Fibroblast of mammary gland (primary cell): ENCODE results near the gene NAA38.
A peak's percentile ranks its signal among the peaks of the same experiment; 100 is the strongest.
"Not testable (repeated sequence)": the region's sequence is repeated elsewhere in the genome, so short reads cannot be mapped to it uniquely, and the experiment has no call there.

Experiments used
- DNase-seq: peaks from one replicate; pipeline ENCODE4 v3.0.0-alpha.2; 2010; ENCODE audit warnings: low read depth
- H3K4me3 ChIP-seq: 2 replicates; pipeline ENCODE4 v1.5.1; 2011; ENCODE audit warnings: low read depth, mild to moderate bottlenecking, low read length, moderate library complexity; ENCODE audit not compliant: control insufficient read depth
- TF ChIP-seq, protein P1 (sequence below): conservative IDR thresholded peaks from 2 replicates; pipeline ENCODE4 v1.5.1; 2011; ENCODE audit warnings: low read depth, low read length, inconsistent platforms; ENCODE audit not compliant: control insufficient read depth, insufficient read depth

Gene NAA38

DNA sequence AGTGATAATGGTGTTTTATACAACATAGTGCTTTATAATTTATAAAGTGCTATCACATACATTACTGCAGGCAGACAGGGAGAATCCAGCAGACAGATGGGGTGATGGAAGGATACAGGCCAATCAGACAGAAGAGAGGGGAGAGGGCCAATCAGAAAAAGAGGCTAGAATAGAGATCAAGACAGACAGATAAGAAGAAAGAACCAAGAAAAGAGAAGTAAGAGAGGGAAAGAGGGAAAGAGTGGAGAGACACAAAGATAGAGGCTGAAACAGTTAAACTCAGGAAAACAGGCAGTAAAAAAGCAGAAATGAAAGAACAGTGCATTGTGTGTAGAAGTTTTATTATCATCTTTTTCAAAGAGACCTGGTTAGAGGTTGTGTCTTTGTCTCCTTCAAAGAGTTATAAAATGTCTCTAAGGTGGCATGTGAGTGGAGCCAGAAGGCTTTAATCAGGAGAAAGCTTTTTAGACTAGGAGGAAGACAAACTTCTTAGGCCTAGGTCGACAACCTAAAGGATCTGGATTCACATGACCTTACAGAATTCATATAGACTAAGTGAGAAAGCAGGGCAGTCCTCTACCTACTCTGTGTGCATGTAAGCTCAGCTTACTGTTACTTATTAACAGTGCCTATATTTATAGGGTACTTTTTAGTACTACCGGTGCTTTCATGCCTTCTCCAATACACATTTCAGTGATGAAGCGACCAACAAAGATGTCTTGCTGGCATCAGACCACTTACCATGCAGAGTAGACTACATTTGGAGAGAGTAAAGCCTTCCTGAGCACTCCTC is 22.9 kb upstream of the NAA38 start:
- no peak overlapping the region for H3K4me3 ChIP-seq
- TF ChIP-seq, protein P1, sequence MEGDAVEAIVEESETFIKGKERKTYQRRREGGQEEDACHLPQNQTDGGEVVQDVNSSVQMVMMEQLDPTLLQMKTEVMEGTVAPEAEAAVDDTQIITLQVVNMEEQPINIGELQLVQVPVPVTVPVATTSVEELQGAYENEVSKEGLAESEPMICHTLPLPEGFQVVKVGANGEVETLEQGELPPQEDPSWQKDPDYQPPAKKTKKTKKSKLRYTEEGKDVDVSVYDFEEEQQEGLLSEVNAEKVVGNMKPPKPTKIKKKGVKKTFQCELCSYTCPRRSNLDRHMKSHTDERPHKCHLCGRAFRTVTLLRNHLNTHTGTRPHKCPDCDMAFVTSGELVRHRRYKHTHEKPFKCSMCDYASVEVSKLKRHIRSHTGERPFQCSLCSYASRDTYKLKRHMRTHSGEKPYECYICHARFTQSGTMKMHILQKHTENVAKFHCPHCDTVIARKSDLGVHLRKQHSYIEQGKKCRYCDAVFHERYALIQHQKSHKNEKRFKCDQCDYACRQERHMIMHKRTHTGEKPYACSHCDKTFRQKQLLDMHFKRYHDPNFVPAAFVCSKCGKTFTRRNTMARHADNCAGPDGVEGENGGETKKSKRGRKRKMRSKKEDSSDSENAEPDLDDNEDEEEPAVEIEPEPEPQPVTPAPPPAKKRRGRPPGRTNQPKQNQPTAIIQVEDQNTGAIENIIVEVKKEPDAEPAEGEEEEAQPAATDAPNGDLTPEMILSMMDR: no peak
- no peak for DNase-seq

DNA sequence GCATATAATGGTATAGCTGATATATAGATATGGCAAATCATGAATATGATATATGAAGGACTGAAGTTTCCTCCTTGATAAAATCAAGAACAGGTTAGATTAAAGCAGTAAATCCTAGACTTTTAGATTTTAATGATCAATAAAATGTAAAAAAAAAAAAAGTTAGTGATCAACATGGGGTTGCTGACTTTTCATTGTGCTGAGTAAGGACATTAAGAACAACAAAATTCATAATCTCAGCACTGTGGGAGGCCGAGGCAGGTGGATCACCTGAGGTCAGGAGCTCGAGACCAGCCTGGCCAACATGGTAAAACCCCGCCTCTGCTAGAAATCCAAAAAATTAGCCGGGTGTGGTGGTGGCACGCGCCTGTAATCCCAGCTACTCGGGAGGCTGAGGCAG is 20.9 kb upstream of the NAA38 start:
- TF ChIP-seq, protein P1: no peak
- H3K4me3 ChIP-seq: no peak overlapping the region
- DNase-seq: no peak

GRCh38 chr17:7875804-7876370 is 18.5 kb upstream of the NAA38 start:
- TF ChIP-seq, protein P1: no peak
- H3K4me3 ChIP-seq: no peak overlapping the region
- no peak for DNase-seq

DNA sequence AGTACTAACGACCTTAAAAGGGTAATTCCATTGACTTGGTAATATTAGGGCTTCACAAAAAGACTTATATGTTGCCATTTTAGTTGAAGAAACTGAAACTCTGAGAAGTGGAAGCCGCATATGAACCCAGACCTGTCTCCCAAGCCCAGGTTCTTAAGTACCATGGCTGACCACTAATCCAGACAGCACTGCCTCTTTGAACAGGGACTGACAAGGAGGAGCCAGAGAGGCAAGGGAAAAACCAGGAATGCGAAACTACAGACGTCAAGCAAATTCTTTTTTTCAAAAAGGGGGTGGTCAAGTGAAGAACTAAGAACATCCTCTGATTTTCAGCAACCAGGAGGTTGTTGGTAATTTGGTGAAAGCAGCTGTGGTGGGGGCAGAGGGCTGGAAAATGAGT is 15.7 kb upstream of the NAA38 start:
- no peak for DNase-seq
- no peak overlapping the region for H3K4me3 ChIP-seq
- TF ChIP-seq, protein P1: no peak

DNA sequence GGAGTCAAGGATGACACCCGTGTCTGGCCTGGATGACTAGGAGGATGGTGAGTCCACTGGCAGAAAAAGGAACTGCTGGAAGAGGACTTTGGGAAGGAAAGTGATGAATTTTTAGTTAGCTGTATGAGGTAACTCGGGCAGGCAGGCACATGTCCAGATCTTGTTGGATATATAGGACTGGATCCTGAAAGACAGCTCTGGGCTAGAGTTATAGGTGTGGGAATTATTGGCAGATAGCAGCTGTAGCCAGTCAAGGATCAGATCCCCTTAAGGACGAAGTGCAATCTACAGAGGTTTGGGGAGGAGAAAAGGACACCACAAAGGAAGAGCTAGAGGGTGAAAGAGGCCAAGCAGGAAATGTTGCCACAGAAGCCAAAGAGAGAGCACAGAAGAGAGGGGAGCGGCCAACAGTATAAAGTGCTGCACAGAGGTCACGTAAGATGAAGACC is 10.5 kb upstream of the NAA38 start:
- no peak overlapping the region for H3K4me3 ChIP-seq
- TF ChIP-seq, protein P1: no peak
- no peak for DNase-seq

GRCh38 chr17:7864995-7865650 is 7.8 kb upstream of the NAA38 start:
- TF ChIP-seq, protein P1: no peak
- DNase-seq: peak; percentile 48
- H3K4me3 ChIP-seq: no peak overlapping the region

DNA sequence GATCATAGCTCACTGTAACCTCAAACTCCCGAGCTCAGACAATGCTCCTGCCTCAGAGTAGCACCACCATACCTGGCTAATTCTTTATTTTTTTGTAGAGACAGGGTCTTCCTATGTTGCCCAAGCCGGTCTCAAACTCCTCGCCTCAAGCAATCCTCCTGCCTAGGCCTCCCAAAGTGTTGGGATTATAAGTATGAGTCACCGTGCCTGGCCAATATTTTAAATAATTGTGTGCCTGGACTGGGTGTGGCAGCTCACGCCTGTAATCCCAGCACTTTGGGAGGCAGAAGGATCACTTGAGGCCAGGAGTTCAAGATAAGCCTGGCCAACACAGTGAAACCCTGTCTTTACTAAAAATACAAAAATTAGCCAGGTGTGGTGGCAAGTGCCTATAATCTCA is 7.0 kb upstream of the NAA38 start:
- H3K4me3 ChIP-seq, DNase-seq: not testable (repeated sequence)
